Measurements from ENCODE around the gene SNHG17.

SNHG17 gene

DNA sequence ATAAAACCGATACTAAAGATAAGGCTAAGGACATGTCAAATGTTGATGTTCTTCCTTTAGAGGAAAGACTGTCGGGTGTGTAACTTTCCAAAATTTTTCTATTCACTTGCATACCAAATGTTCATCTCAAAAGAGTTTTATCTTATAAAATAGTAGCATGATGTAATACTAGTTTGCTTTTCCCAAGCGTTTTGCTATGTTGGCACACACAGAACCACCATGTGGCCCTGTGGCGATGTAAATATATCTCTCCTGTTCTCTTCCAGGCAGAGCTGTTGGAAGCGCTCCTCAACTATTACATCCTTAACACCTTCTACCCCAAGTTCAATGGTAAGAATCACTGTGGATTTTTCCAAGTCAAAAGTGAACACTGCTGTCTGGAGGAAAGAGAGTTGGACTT lies 62.3 kb downstream of the SNHG17 start:
- DNase-seq (ENCODE audit: low read depth in 1 of 2, low spot score in 1 of 2), result no peak
- TF ChIP-seq, protein P1, sequence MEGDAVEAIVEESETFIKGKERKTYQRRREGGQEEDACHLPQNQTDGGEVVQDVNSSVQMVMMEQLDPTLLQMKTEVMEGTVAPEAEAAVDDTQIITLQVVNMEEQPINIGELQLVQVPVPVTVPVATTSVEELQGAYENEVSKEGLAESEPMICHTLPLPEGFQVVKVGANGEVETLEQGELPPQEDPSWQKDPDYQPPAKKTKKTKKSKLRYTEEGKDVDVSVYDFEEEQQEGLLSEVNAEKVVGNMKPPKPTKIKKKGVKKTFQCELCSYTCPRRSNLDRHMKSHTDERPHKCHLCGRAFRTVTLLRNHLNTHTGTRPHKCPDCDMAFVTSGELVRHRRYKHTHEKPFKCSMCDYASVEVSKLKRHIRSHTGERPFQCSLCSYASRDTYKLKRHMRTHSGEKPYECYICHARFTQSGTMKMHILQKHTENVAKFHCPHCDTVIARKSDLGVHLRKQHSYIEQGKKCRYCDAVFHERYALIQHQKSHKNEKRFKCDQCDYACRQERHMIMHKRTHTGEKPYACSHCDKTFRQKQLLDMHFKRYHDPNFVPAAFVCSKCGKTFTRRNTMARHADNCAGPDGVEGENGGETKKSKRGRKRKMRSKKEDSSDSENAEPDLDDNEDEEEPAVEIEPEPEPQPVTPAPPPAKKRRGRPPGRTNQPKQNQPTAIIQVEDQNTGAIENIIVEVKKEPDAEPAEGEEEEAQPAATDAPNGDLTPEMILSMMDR (IDR thresholded peaks at IDR 0.05; ENCODE audit: insufficient read depth, low read length), result no peak
- TF ChIP-seq GABPA (IDR thresholded peaks at IDR 0.05; ENCODE audit: low read depth) (no peak), SPI1 (IDR thresholded peaks at IDR 0.05; ENCODE audit: borderline replicate concordance, low read depth) (no peak)
- TF ChIP-seq, protein P2, sequence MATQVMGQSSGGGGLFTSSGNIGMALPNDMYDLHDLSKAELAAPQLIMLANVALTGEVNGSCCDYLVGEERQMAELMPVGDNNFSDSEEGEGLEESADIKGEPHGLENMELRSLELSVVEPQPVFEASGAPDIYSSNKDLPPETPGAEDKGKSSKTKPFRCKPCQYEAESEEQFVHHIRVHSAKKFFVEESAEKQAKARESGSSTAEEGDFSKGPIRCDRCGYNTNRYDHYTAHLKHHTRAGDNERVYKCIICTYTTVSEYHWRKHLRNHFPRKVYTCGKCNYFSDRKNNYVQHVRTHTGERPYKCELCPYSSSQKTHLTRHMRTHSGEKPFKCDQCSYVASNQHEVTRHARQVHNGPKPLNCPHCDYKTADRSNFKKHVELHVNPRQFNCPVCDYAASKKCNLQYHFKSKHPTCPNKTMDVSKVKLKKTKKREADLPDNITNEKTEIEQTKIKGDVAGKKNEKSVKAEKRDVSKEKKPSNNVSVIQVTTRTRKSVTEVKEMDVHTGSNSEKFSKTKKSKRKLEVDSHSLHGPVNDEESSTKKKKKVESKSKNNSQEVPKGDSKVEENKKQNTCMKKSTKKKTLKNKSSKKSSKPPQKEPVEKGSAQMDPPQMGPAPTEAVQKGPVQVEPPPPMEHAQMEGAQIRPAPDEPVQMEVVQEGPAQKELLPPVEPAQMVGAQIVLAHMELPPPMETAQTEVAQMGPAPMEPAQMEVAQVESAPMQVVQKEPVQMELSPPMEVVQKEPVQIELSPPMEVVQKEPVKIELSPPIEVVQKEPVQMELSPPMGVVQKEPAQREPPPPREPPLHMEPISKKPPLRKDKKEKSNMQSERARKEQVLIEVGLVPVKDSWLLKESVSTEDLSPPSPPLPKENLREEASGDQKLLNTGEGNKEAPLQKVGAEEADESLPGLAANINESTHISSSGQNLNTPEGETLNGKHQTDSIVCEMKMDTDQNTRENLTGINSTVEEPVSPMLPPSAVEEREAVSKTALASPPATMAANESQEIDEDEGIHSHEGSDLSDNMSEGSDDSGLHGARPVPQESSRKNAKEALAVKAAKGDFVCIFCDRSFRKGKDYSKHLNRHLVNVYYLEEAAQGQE (IDR thresholded peaks at IDR 0.05; ENCODE audit: insufficient replicate concordance, low read depth), result no peak
- no peak overlapping the region for H3K4me3 ChIP-seq (replicated peaks; ENCODE audit: insufficient read depth, low read length)
- no peak overlapping the region for H3K27ac ChIP-seq (replicated peaks)
- no peaks in the 10 kb centered on the region for H3K27me3 ChIP-seq (ENCODE audit: insufficient read depth, poor library complexity, severe bottlenecking)
